Measurements from ENCODE around the gene ABCB9. TPM values are rescaled to one million over a fixed set of nuclear protein-coding genes. Genes with fewer than 3 reads are reported as not detected.
"Not testable (repeated sequence)": the region's sequence is repeated elsewhere in the genome, so short reads cannot be mapped to it uniquely, and the experiment has no call there.

The ABCB9 gene
- total RNA-seq, 1 donor from 2014 or later, result 4.0 TPM

DNA sequence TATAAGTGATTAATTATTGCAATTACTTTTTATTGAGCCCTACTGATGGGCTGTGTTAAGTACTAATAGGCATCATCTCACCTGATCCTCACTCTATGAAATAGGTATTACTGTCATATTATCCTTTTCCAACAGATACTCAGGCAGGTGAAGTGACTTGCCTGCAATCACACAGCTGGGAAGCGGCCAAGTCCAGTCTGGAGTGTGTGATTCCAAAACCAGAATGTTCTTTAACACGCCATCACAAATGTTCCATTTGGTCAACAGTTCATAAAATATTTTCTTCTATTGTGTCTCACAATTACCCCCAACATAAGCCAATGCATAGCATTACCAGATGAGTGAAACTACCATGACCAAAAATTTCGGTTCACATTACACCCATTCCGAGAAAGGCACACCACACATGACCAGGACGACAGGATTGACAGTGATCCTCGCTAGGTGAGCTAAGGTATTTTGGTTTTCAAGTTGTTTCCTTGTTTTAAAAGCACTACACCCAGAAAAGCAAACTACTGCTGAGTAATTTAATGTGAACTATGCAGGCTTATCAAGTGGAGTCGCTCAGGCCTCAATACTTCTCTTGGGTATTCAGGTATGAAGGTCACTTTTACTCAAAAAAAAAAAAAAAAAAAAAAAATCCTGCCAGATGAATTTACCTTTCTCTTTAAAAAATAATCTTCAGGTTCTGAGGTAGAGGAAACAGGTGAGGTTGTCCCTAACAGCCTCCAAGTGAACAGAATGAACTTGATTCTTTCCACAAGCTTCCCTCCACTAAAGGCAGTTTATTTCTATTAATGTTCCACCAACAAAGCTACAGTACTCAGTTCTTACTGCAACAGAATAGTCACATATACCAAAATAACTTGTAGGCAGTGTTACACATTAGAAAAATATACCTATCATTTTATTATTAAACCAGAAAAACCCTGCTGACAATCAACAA, 72.8 kb downstream of the ABCB9 start:
- no peak for DNase-seq (ENCODE audit: low read depth)
- TF ChIP-seq, protein P1, sequence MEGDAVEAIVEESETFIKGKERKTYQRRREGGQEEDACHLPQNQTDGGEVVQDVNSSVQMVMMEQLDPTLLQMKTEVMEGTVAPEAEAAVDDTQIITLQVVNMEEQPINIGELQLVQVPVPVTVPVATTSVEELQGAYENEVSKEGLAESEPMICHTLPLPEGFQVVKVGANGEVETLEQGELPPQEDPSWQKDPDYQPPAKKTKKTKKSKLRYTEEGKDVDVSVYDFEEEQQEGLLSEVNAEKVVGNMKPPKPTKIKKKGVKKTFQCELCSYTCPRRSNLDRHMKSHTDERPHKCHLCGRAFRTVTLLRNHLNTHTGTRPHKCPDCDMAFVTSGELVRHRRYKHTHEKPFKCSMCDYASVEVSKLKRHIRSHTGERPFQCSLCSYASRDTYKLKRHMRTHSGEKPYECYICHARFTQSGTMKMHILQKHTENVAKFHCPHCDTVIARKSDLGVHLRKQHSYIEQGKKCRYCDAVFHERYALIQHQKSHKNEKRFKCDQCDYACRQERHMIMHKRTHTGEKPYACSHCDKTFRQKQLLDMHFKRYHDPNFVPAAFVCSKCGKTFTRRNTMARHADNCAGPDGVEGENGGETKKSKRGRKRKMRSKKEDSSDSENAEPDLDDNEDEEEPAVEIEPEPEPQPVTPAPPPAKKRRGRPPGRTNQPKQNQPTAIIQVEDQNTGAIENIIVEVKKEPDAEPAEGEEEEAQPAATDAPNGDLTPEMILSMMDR (conservative IDR thresholded peaks at IDR 0.05; ENCODE audit: low read depth, low read length), result no peak
- peak overlapping the region; percentile 95 for H3K4me3 ChIP-seq (ENCODE audit: low read depth, low read length)

DNA sequence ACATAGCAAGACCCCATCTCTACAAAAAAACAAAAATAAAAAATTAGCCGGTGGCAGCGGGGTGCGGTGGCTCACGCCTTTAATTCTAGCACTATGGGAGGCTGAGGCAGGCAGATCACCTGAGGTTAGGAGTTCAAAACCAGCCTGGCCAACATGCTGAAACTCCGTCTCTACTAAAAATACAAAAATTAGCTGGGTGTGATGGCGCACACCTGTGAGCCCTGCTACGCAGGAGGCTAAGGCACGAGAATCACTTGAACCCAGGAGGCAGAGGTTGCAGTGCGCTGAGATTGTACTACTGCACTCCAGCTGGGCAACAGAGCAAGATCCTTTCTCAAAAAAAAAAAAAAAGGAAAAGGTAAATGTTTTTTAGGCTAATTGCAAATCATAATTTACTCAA, 73.5 kb downstream of the ABCB9 start:
- DNase-seq (ENCODE audit: low read depth); H3K4me3 ChIP-seq (ENCODE audit: low read depth, low read length): not testable (repeated sequence)

DNA sequence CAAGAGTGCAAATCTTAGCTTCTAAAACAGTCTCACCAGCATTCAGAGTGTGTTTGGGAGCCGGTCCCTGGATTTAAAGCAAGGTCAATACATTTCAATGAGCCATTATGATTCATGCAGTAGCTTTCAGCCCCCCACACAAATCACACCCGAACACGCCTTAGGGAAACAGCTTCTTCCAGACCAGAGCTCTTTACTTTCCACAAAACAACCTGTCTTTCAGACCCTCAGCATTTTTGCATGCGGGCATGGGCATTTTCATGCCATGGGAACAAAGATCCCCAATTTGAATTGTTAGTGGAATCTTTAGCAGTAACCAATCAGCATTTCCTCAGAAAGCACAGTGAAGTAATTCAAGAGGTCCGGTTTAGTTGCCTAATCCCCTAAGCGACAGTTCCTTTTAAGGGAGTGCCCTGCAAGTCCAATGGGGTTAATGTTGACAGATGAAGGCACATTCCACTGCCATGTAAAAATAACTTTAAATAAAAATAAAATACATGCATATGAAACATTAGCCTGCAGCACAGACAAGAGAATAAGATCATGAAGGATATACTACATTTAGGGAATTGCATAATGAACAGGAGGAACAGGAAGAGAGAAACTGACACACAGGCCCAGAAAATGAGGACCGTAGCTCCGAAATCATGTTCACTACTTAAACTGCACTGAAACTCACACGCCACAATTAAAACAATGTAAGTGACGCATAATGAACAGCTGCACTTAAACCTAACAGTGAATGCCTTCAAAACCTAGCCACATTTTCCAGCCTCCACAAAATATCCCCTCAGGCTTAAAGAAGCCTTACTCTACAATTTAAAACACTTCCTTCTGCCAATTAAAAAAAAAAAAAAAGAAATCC, 74.4 kb downstream of the ABCB9 start:
- H3K4me3 ChIP-seq (ENCODE audit: low read depth, low read length), result peak overlapping the region; percentile 2
- no peak for DNase-seq (ENCODE audit: low read depth)
- TF ChIP-seq, protein P1 (conservative IDR thresholded peaks at IDR 0.05; ENCODE audit: low read depth, low read length), result no peak

DNA sequence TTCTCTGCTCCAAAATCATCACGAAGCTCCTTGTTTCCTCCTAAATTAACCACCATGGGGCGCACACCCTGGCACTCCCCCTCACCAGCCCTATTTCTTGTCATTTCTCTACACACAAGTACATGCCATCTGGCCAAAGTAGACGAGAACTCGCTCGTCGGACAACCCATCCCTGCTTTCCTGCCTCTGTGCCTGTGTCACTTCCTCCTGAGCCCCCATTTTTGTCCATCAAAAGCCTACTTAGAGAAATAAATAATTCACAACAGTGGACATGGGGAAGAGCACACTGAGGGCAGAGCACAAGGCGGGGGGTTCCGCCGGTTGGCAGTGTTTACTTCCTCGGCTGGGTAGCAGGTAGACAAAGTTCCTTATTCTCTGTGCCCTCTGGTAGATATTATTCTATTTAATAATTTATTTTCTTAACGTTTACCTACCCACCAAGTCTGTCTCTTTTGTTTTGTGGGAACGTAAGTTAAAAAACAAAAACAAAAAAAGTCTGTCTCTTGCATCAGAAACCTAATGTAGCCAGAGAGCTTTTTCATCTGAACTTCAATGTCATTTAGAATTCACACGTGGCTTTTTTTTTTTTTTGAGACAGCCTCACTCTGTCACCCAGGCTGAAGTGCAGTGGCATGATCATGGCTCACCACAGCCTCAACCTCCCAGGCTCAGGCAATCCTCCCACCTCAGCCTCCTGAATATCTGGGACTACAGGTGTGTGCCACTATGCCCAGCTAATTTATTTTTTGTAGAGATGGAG, 76.3 kb downstream of the ABCB9 start:
- H3K4me3 ChIP-seq (ENCODE audit: low read depth, low read length), result no peak overlapping the region
- TF ChIP-seq, protein P1 (conservative IDR thresholded peaks at IDR 0.05; ENCODE audit: low read depth, low read length), result no peak
- no peak for DNase-seq (ENCODE audit: low read depth)

DNA sequence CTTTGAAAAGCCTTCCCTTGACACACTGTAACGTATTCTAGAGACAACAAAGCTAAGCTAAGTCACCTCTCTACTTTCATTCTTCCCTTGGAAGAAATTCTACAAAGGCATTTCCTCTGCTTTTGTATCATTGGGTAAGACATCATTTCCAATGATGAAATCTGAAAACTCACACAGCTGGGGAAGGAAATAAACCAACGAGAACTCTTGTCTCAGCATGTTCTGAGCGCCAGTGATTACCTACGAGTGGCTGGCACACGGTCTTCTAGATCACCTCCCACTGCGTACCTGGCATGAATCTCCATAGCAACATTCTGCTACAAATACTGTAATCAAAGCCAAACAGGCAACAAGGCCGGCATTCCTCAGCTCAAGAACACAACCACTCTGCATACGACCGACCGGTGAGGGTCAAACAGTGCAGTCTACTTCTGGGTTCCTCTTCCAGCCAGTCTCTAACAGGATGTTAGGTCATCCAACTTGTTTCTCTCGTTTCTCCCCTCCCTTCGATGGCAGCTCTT, 78.0 kb downstream of the ABCB9 start:
- peak; percentile 98 for DNase-seq (ENCODE audit: low read depth)
- TF ChIP-seq, protein P1 (conservative IDR thresholded peaks at IDR 0.05; ENCODE audit: low read depth, low read length), result no peak
- H3K4me3 ChIP-seq (ENCODE audit: low read depth, low read length), result peak overlapping the region; percentile 31

DNA sequence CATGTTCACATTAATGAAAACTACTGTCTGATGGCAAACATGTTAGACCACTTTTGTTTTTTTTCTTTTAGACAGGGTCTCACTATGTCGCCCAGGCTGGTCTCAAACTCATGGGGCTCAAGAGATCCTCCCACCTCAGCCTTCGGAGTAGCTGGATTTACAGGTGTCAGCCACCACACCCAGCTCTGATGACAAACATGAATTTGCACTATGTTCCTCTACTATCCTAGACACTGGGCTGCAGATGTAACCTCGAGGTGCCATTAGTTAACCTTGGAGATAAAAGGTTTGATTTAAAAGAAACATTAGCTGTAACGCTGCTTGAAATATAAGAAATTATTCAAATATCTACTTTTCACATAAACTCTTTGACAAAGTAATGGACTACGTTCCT, 78.4 kb downstream of the ABCB9 start:
- peak overlapping the region; percentile 31 for H3K4me3 ChIP-seq (ENCODE audit: low read depth, low read length)
- TF ChIP-seq, protein P1 (conservative IDR thresholded peaks at IDR 0.05; ENCODE audit: low read depth, low read length), result no peak
- no peak for DNase-seq (ENCODE audit: low read depth)

Measured in epithelial cell of proximal tubule (primary cell).